GM18951 (cell line): Measurements from ENCODE around the gene LHX3.

Experiments used
- POLR2A ChIP-seq: IDR thresholded peaks from 4 replicates; pipeline ENCODE4 v1.6.1; 2011; ENCODE audit warnings: mild to moderate bottlenecking; ENCODE audit not compliant: insufficient read length, insufficient read depth; ENCODE audit errors: extremely low read depth
- in situ Hi-C: fragments of 300-500 bp; cut with MboI; formaldehyde crosslinking; loops from one replicate; pipeline ENCODE4 v1.12.0; 2022; ENCODE audit warnings: low sequenced_read_pairs, mixed read lengths, inconsistent platforms; ENCODE audit not compliant: unreplicated experiment

LHX3 gene

GRCh38 chr9:136182850-136183422 is 22.0 kb downstream of the LHX3 start:
- in situ Hi-C loops, result no loop called here
- no peak for TF ChIP-seq POLR2A

GRCh38 chr9:136182420-136182787 is 22.5 kb downstream of the LHX3 start:
- TF ChIP-seq POLR2A, result no peak
- in situ Hi-C loops, result no loop called here

DNA sequence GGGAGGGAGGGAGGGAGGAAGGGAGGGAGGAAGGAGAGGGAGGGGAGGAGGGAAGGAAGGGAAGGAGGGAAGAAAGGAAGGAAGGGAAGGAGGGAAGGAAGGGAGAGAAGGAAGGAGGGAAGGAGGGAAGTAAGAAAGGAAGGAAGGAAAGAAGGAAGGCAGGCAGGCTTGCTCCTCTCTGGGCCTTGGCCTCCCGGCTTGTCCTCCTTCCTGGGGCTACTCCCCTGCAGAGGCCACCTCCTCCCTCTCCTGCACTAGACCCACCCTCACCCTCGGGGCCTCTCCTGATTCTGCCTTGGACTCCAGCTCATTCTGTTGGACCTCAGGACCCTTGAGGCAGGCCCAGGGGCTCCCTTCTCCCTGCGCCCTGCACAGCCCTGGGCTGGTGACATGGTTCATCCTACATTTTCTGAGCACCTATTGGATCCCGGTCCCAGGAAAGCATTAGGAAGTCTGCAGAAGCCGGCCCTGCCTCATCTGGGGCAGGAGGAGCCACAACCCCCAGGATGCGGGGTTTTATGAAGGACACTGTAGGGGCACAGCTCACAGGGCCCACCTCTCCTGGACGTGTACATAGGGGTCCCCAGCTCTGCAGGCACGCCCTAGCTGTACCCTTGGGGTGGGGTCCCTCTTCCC is 23.0 kb downstream of the LHX3 start:
- in situ Hi-C loops, result no loop called here
- no peak for TF ChIP-seq POLR2A

DNA sequence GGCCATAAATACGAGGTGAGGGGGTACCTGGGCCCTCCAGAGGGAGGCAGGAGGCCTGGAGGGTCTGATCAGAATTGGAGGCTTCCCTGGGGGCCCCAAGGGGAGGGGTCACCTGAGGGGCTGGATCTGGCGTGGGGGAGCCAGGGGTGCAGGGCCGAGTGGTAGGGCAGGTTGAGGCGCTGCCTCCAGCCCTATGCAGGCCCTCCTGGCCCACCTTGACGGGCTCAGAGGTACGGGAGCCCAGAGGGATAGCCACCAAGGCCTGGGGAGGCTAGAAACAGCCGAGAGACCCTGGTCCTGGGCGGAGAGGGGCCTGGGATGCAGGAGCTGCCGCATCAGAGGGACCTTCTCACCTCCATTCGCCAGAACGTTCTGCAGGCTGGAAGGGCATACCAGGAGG is 24.3 kb downstream of the LHX3 start:
- in situ Hi-C loops, result no loop called here
- TF ChIP-seq POLR2A, result no peak

DNA sequence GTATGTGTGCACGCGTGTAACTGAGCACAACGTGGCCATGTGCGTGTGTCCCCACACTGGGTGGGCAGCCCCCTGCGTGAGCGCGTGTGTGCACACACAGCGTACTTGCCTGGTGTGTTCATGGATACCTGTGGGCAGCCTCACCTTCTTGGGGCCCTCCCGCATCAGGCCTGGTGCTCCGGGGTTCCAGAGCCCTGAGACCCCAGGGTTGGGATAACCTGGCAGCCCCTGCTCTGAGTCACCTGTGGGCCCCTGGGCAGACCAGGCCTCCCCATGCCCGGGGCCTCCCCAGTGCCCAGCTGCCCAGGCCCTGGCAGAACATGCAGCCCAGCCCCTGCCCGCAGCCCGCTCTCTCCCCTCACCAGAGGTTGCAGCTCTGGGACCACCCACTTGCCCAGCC is 25.2 kb downstream of the LHX3 start:
- in situ Hi-C loops, result no loop called here
- no peak for TF ChIP-seq POLR2A

DNA sequence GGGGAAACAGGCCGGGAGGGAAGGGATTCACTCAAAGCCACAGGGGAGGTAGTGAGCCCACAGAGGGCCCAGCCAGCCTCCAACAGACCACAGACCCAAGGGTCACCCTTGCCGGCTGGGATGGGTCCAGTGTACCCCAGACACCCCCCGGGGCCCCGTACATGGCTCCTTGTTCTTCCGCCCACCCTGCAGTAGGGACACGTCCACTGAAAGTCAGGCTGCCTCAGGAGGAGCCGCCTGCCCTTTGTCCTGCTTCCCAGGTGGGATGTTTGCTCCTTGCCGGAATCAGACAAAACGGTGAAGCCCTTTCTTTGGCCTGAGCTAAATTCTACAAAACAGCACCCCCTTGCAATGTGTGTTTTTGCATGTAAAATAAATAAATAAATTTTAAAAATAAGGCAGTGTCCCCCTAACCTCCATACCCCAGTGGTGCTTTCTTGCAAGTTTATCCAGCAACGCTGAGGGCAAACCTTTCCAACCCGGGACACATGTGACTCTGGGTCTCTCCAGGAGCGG is 25.8 kb downstream of the LHX3 start:
- TF ChIP-seq POLR2A, result no peak
- in situ Hi-C loops, result no loop called here

GRCh38 chr9:136178773-136179075 is 26.2 kb downstream of the LHX3 start:
- in situ Hi-C loops, result no loop called here
- TF ChIP-seq POLR2A, result no peak

- no peak for TF ChIP-seq POLR2A
- in situ Hi-C loops, result no loop called here
Observed at GRCh38 chr9:136178061-136178772, 26.7 kb downstream of the LHX3 start.

DNA sequence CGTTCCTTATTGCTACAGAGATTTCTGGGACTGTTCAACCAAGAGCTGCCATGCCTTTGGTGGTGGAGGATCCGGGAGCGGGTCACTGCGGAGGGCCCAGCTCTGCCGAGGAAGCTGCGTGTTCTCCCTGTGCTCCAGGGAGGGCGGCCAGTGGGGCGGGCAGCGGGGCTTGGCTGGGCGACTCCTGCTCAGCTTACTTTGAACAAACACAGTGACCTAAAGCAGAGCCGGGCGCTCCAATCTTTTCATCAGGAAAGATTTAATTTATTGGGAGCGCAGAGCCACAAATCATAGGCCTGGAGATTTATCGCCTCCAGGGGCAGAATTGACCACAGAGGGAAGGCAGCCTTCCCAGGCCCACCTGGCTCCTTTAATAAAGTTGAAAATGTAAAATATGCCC is 27.7 kb downstream of the LHX3 start:
- in situ Hi-C loops, result no loop called here
- no peak for TF ChIP-seq POLR2A

DNA sequence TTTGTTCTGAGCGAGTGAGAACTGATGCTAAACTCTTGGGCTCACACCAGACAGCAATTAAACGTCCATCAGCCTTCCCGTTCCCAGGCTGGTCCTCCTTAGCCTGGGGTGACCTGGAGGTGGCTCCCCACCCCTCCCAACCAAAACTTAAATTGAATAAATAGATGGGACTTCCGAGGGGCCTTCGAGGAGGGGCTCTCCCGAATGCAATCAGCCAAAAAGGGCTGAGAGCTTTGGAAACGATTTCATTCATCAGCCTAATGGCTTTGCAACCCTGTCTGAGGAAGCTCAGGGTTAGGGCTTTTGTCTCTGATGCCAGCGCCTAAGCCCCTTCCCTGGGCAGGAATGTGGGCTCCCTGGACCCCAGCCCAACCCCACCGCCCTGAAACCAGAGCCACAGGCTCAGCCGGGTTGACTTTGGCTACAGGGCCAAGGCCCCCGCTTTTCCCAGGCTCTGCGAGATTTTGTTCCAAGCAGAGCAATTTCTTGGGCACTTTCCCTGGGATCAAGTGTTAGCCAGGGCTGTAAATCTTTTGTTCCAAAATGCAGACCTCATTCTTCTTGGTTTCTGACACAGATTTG is 29.2 kb downstream of the LHX3 start:
- in situ Hi-C loops, result no loop called here

GRCh38 chr9:136174779-136175615 is 29.9 kb downstream of the LHX3 start:
- in situ Hi-C loops, result loop anchor here (25.0 kb wide), 1 partner anchor 87 kb away; no protein-coding TSS in a partner anchor

More for the DNA sequence above, 29.2 kb downstream of the LHX3 start:
- TF ChIP-seq POLR2A, result no peak

DNA sequence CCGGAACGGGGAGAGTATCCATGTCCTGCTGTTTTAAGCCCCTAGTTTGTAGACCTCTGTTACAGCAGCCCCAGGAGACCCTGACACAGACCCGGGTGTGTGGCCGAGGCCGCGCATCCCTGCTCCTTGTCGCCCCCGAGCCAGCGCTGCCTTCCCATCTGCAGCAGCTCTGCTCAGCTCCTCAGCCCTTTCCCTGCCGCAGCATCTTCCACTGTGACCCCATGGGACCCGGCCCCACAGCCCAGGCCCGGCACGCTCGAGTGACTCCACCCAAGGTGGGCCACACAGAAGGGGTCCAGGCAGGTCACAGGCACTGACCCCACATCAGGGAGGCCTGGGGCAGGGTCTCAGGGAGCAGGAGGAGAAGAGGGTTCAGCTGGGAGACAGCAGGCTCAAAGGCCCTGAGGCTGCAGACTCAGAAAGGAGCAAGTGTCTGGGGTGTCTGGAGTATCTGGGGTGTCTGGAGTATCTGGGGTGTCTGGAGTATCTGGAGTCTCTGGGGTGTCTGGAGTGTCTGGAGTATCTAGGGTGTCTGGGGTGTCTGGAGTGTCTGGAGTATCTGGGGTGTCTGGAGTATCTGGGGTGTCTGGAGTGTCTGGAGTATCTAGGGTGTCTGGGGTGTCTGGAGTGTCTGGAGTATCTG is 31.2 kb downstream of the LHX3 start:
- no peak for TF ChIP-seq POLR2A
- in situ Hi-C loops, result loop anchor here (25.0 kb wide), 1 partner anchor 89 kb away; no protein-coding TSS in a partner anchor

More at GRCh38 chr9:136174779-136175615, 29.9 kb downstream of the LHX3 start:
- no peak for TF ChIP-seq POLR2A

- TF ChIP-seq POLR2A, result no peak
- in situ Hi-C loops, result loop anchor here (25.0 kb wide), 1 partner anchor 90 kb away; no protein-coding TSS in a partner anchor
Observed at GRCh38 chr9:136172412-136173079, 32.4 kb downstream of the LHX3 start.
